ENCODE measurements around the gene MTURN. TPM values are rescaled to one million over a fixed set of nuclear protein-coding genes. Genes with fewer than 3 reads are reported as not detected.

MTURN gene
- total RNA-seq, 1 donor from 2014 or later = 21.1 TPM

GRCh38 chr7:30119890-30120577 lies 14.8 kb upstream of the MTURN start:
- no peak for TF ChIP-seq CTCF (IDR thresholded peaks at IDR 0.05; ENCODE audit: insufficient read depth, low read length, poor library complexity, severe bottlenecking)
- no peaks in the 10 kb centered on the region for H3K36me3 ChIP-seq (ENCODE audit: control insufficient read depth, insufficient read depth, low read length)
- H3K4me3 ChIP-seq (ENCODE audit: low read depth, low read length) = no peak overlapping the region
- no peaks in the 10 kb centered on the region for H3K27me3 ChIP-seq (ENCODE audit: control insufficient read depth, insufficient read depth, low read length)
- no peak for DNase-seq (ENCODE audit: low read depth)

- H3K27me3 ChIP-seq (ENCODE audit: control insufficient read depth, insufficient read depth, low read length) = no peaks in the 10 kb centered on the region
- no peak for DNase-seq (ENCODE audit: low read depth)
- no peaks in the 10 kb centered on the region for H3K36me3 ChIP-seq (ENCODE audit: control insufficient read depth, insufficient read depth, low read length)
- peak overlapping the region; percentile 75 for H3K4me3 ChIP-seq (ENCODE audit: low read depth, low read length)
- TF ChIP-seq CTCF (IDR thresholded peaks at IDR 0.05; ENCODE audit: insufficient read depth, low read length, poor library complexity, severe bottlenecking) = no peak
Observed at GRCh38 chr7:30133736-30134610, 813 bp upstream of the MTURN start.

GRCh38 chr7:30135301-30136116 lies 723 bp downstream of the MTURN start:
- no peak for TF ChIP-seq CTCF (IDR thresholded peaks at IDR 0.05; ENCODE audit: insufficient read depth, low read length, poor library complexity, severe bottlenecking)

GRCh38 chr7:30136117-30136731 lies 1.4 kb downstream of the MTURN start:
- peak overlapping the region; percentile 75 for H3K4me3 ChIP-seq (ENCODE audit: low read depth, low read length)
- no peak for TF ChIP-seq CTCF (IDR thresholded peaks at IDR 0.05; ENCODE audit: insufficient read depth, low read length, poor library complexity, severe bottlenecking)
- H3K36me3 ChIP-seq (ENCODE audit: control insufficient read depth, insufficient read depth, low read length) = no peaks in the 10 kb centered on the region
- H3K27me3 ChIP-seq (ENCODE audit: control insufficient read depth, insufficient read depth, low read length) = no peaks in the 10 kb centered on the region
- no peak for DNase-seq (ENCODE audit: low read depth)

More at GRCh38 chr7:30135301-30136116, 723 bp downstream of the MTURN start:
- Histone ChIP-seq H3K27me3 (ENCODE audit: control insufficient read depth, insufficient read depth, low read length) (no peaks in the 10 kb centered on the region), H3K4me3 (ENCODE audit: low read depth, low read length) (peak overlapping the region; percentile 75), H3K36me3 (ENCODE audit: control insufficient read depth, insufficient read depth, low read length) (no peaks in the 10 kb centered on the region)
- DNase-seq (ENCODE audit: low read depth) = no peak

- no peaks in the 10 kb centered on the region for H3K27me3 ChIP-seq (ENCODE audit: control insufficient read depth, insufficient read depth, low read length)
- peak overlapping the region; percentile 75 for H3K4me3 ChIP-seq (ENCODE audit: low read depth, low read length)
- no peak for TF ChIP-seq CTCF (IDR thresholded peaks at IDR 0.05; ENCODE audit: insufficient read depth, low read length, poor library complexity, severe bottlenecking)
- H3K36me3 ChIP-seq (ENCODE audit: control insufficient read depth, insufficient read depth, low read length) = no peaks in the 10 kb centered on the region
- no peak for DNase-seq (ENCODE audit: low read depth)
Observed at GRCh38 chr7:30136743-30137485, 2.1 kb downstream of the MTURN start.

Data from kidney epithelial cell (primary cell).